Measurements from ENCODE around the gene ADIPOR2.

ADIPOR2 gene

GRCh38 chr12:1832801-1833595 lies 142.1 kb downstream of the ADIPOR2 start:
- no peak for DNase-seq

GRCh38 chr12:1833596-1834028 lies 142.7 kb downstream of the ADIPOR2 start:
- no peak for DNase-seq

GRCh38 chr12:1834186-1834925 lies 143.5 kb downstream of the ADIPOR2 start:
- no peak for DNase-seq

GRCh38 chr12:1835211-1836131 lies 144.6 kb downstream of the ADIPOR2 start:
- no peak for DNase-seq

- DNase-seq: no peak
Observed at GRCh38 chr12:1836241-1836803, 145.5 kb downstream of the ADIPOR2 start.

DNA sequence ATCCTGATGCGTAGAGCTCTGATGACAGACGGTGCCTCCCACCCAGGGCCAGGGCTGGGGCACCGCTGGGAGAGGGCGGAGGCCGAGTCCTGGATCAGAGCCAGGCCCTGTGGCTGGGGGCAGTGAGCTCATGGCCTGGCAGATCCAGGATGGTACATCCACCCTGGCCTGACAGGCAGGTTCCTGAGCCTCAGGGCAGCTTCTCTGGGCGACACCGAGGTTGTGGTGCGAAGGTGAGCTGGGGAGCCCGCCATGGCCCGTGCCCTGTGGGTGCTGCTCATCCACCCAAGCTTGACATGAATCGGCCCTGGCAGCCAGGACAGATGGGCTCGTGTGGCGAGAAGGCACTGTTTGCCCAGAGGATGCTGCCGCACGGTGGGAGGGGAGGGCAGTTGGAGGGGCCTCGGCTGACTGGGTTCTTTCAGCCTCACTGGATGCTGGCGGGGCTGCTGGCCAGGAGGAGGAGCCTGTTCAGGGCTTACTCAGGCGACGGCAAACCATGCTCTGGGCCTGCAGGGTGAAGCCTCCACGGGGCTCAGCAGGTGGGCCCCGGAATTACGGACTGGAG lies 146.1 kb downstream of the ADIPOR2 start:
- DNase-seq: no peak

GRCh38 chr12:1837541-1838204 lies 146.8 kb downstream of the ADIPOR2 start:
- no peak for DNase-seq

Data from activated CD4-positive, alpha-beta T cell treated with anti-CD3 and anti-CD28 coated beads for 48 hours (primary cell).